Measurements from ENCODE around the gene RIPOR1. TPM values are rescaled to one million over a fixed set of nuclear protein-coding genes. Genes with fewer than 3 reads are reported as not detected.
"Not testable (repeated sequence)": the region's sequence is repeated elsewhere in the genome, so short reads cannot be mapped to it uniquely, and the experiment has no call there.

The RIPOR1 gene
- total and polyA plus RNA-seq, 2 of the 4 experiments (the other 2 are of a cell fraction): 9.5 to 41.3 TPM

DNA sequence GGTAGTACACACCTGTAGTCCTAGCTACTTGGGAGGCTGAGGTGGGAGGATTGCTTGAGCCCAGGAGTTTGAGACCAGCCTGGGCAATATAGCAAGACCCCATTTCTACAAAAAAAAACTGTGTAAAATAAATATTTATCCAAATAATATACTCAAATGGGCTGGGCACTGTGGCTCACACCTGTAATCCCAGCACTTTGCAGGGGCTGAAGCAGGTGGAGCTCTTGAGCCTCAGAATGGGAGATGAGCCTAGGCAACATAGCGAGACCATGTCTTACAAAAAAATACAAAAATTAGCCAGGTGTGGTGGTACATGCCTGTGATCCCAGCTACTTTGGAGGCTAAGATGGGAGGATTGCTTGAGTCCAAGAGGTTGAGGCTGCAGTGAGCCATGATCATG is 14.7 kb upstream of the RIPOR1 start:
- H3K4me2 ChIP-seq (ENCODE audit: low read depth, low read length); H2BK20ac ChIP-seq (ENCODE audit: low read depth, low read length); DNase-seq; H3K9me1 ChIP-seq (ENCODE audit: insufficient read depth, low read length); H3K23ac ChIP-seq (ENCODE audit: low read depth, low read length); dilution Hi-C loops (cut with HindIII; ENCODE audit: low sequenced_read_pairs, unreplicated experiment); H3K18ac ChIP-seq (ENCODE audit: low read depth, low read length); H2AK9ac ChIP-seq (replicated peaks; ENCODE audit: low read depth, low read length, poor library complexity); H4K91ac ChIP-seq (ENCODE audit: insufficient read depth, low read depth, low read length); H3K27ac ChIP-seq (ENCODE audit: insufficient read depth, low read length); H3K4ac ChIP-seq (ENCODE audit: low read depth, low read length); H2BK5ac ChIP-seq (ENCODE audit: low read depth, low read length, poor library complexity, severe bottlenecking); H3K4me1 ChIP-seq (ENCODE audit: control insufficient read depth, insufficient read depth, low read length); BruUV-seq (replicated peaks); H3K79me1 ChIP-seq (ENCODE audit: low read depth in 1 of 2, low read length in 2 of 2); H3K9ac ChIP-seq (ENCODE audit: low read depth, low read length); H3K9me3 ChIP-seq (ENCODE audit: control insufficient read depth, insufficient read depth, low read length); POLR2A ChIA-PET (ENCODE audit: unreplicated experiment); H4K20me1 ChIP-seq (ENCODE audit: insufficient read depth, low read length); H3K36me3 ChIP-seq (ENCODE audit: control insufficient read depth, insufficient read depth, low read length); H4K5ac ChIP-seq (ENCODE audit: low read depth, low read length); H4K8ac ChIP-seq (ENCODE audit: low read depth in 2 of 2, low read length in 2 of 2); H3K4me3 ChIP-seq (ENCODE audit: insufficient read depth, low read depth, low read length); ATAC-seq (ENCODE audit: low read depth); in situ Hi-C loops (cut with MboI; ENCODE audit: low sequenced_read_pairs); H2AK5ac ChIP-seq (ENCODE audit: low read depth, low read length); H2BK120ac ChIP-seq (ENCODE audit: low read depth, low read length); H3K56ac ChIP-seq (ENCODE audit: extremely low read depth, insufficient read depth, low read length); H3K27me3 ChIP-seq (ENCODE audit: control insufficient read depth, insufficient read depth, low read length); H2BK15ac ChIP-seq (ENCODE audit: low read depth, low read length); H2AFZ ChIP-seq (replicated peaks; ENCODE audit: low read length, poor library complexity); H3K14ac ChIP-seq (replicated peaks; ENCODE audit: low read depth, low read length): not testable (repeated sequence)
- intact Hi-C loops (cut with micrococcal nuclease): loop anchor here (1.0 kb wide), 2 partner anchors 20 to 33 kb away; partner anchors contain the start of gene ATP6V0D1
- WGBS, 2 experiments (ENCODE audit: extremely low coverage in 2 of 2, insufficient read length in 1 of 2): no CpG with 5 or more reads among the region's 1 CpG
- CTCF ChIA-PET: interaction anchor here (0.6 to 2.3 kb wide), 4 partner anchors 19 to 194 kb away, joined by 3 to 16 read pairs (median 6); partner anchors contain the start of gene ATP6V0D1

Data from IMR-90 (cell line).